MCF 10A (cell line): Measurements from ENCODE around the gene HOXC4. TPM values are rescaled to one million over a fixed set of nuclear protein-coding genes. Genes with fewer than 3 reads are reported as not detected.

Experiments used
- BruUV-seq: library from RNA; stranded (reverse); fragments of 400-500 nt; replicated peaks from 2 replicates; lab custom pipeline; 2021; lab: Mats Ljungman, UMichigan
- CTCF ChIA-PET: fragments of 300-600 bp; sonication (Branson Sonifier 250); formaldehyde crosslinking; extraction: SDS; loops from one replicate; lab custom pipeline; 2021; ENCODE audit warnings: antibody characterized with exemption, inconsistent platforms; lab: Yijun Ruan, JAX
- POLR2A ChIA-PET: fragments of 300-600, 350-650 bp; sonication (Branson Sonifier 250); formaldehyde crosslinking; extraction: SDS; loops from one replicate; lab custom pipeline; 2020; ENCODE audit warnings: antibody characterized with exemption, inconsistent platforms; lab: Yijun Ruan, JAX
- DNase-seq: peaks from one replicate; pipeline ENCODE4 v3.0.0-alpha.2; 2018; ENCODE audit not compliant: unreplicated experiment
- H3K27ac Mint-ChIP-seq: one replicate; pipeline ENCODE4 v1.8.0; 2022; ENCODE audit warnings: mild to moderate bottlenecking, low read depth, mixed read lengths; ENCODE audit not compliant: unreplicated experiment
- H3K27me3 Mint-ChIP-seq: one replicate; pipeline ENCODE4 v1.8.0; 2022; ENCODE audit warnings: mixed read lengths; ENCODE audit not compliant: insufficient read depth, unreplicated experiment
- H3K36me3 Mint-ChIP-seq: one replicate; pipeline ENCODE4 v1.8.0; 2022; ENCODE audit warnings: mild to moderate bottlenecking, moderate library complexity, mixed read lengths; ENCODE audit not compliant: insufficient read depth, unreplicated experiment
- H3K4me1 Mint-ChIP-seq: one replicate; pipeline ENCODE4 v1.8.0; 2022; ENCODE audit warnings: mixed read lengths; ENCODE audit not compliant: insufficient read depth, unreplicated experiment
- H3K4me3 Mint-ChIP-seq: one replicate; pipeline ENCODE4 v1.8.0; 2022; ENCODE audit warnings: mild to moderate bottlenecking, moderate library complexity, mixed read lengths; ENCODE audit not compliant: unreplicated experiment
- H3K9me3 Mint-ChIP-seq: one replicate; pipeline ENCODE4 v1.8.0; 2022; ENCODE audit warnings: mixed read lengths; ENCODE audit not compliant: unreplicated experiment
- intact Hi-C: fragments of 100-400 bp; cut with micrococcal nuclease; formaldehyde crosslinking; loops from 2 replicates; pipeline ENCODE4 v1.14.1; 2022
- total RNA-seq: library from RNA; stranded (reverse); gene quantifications from 2 replicates; pipeline ENCODE4 v1.2.3, GENCODE V29; 2022
- TF ChIP-seq, protein P1 (sequence below): fragments of 200-600 bp; IDR thresholded peaks from one replicate; pipeline ENCODE4 v1.8.0; 2022; ENCODE audit warnings: antibody characterized with exemption, mild to moderate bottlenecking; ENCODE audit not compliant: unreplicated experiment

The HOXC4 gene
- total RNA-seq, 1 experiment from 2014 or later, result 1.7 TPM

GRCh38 chr12:54022960-54023884 lies 30.4 kb upstream of the HOXC4 start:
- POLR2A ChIA-PET, result interaction anchor here (1.0 to 1.6 kb wide), 3 partner anchors 10 to 296 kb away, joined by 3 to 8 read pairs (median 4); partner anchors contain the start of genes CALCOCO1 and HOXC5
- CTCF ChIA-PET, result interaction anchor here (0.6 to 5.6 kb wide), 17 partner anchors 9 to 356 kb away, joined by 3 to 40 read pairs (median 4); partner anchors contain the start of genes HOXC5 and HOXC8
- intact Hi-C loops, result no loop called here
- Mint-ChIP-seq H3K9me3 (no peaks in the 10 kb centered on the region), H3K27me3 (no peaks in the 10 kb centered on the region), H3K4me1 (peaks cover 18% of the 10 kb centered on the region), H3K36me3 (no peaks in the 10 kb centered on the region), H3K4me3 (no peak overlapping the region), H3K27ac (no peak overlapping the region)
- TF ChIP-seq, protein P1, sequence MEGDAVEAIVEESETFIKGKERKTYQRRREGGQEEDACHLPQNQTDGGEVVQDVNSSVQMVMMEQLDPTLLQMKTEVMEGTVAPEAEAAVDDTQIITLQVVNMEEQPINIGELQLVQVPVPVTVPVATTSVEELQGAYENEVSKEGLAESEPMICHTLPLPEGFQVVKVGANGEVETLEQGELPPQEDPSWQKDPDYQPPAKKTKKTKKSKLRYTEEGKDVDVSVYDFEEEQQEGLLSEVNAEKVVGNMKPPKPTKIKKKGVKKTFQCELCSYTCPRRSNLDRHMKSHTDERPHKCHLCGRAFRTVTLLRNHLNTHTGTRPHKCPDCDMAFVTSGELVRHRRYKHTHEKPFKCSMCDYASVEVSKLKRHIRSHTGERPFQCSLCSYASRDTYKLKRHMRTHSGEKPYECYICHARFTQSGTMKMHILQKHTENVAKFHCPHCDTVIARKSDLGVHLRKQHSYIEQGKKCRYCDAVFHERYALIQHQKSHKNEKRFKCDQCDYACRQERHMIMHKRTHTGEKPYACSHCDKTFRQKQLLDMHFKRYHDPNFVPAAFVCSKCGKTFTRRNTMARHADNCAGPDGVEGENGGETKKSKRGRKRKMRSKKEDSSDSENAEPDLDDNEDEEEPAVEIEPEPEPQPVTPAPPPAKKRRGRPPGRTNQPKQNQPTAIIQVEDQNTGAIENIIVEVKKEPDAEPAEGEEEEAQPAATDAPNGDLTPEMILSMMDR, result no peak
- BruUV-seq, result no TSS peak
- no peak for DNase-seq

DNA sequence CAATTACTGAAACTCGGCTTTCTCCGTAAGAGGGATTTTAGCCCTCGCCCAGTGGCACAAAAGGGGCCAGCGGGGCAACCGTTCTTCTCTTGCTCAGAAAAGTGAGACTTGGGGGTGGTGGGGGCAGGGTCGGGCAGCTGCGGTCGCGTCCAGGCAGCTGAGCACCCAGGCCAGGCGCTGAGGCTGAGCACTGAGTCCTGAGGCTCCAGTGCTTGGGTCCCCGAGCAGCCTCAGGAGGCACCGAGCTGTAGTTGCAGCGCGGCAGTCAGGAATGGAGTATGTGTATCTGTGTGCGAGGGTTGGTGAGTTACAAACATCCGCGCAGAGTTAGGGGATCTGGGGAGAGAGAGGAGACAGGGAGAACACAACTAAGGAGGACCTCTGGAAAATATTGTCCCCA lies 29.5 kb upstream of the HOXC4 start:
- H3K4me3 Mint-ChIP-seq, result no peak overlapping the region
- peaks cover 18% of the 10 kb centered on the region for H3K4me1 Mint-ChIP-seq
- H3K36me3 Mint-ChIP-seq, result peaks cover 2% of the 10 kb centered on the region
- H3K27me3 Mint-ChIP-seq, result no peaks in the 10 kb centered on the region
- H3K27ac Mint-ChIP-seq, result no peak overlapping the region
- TF ChIP-seq, protein P1, result no peak
- CTCF ChIA-PET, result interaction anchor here (0.6 to 5.6 kb wide), 9 partner anchors 8 to 355 kb away, joined by 3 to 40 read pairs (median 5); partner anchors contain the start of gene HOXC5
- no TSS peak for BruUV-seq
- no peak for DNase-seq
- intact Hi-C loops, result no loop called here
- no peaks in the 10 kb centered on the region for H3K9me3 Mint-ChIP-seq
- POLR2A ChIA-PET, result interaction anchor here (0.9 to 1.6 kb wide), 3 partner anchors 9 to 25 kb away, joined by 4 to 8 read pairs (median 6); partner anchors contain the start of genes HOXC5 and HOXC9

GRCh38 chr12:54024581-54025305 lies 28.9 kb upstream of the HOXC4 start:
- TF ChIP-seq, protein P1, result no peak
- Mint-ChIP-seq H3K4me1 (peaks cover 14% of the 10 kb centered on the region), H3K9me3 (no peaks in the 10 kb centered on the region), H3K36me3 (peaks cover 8% of the 10 kb centered on the region), H3K27me3 (no peaks in the 10 kb centered on the region), H3K4me3 (no peak overlapping the region), H3K27ac (no peak overlapping the region)
- no TSS peak for BruUV-seq
- POLR2A ChIA-PET, result interaction anchor here (0.6 to 1.6 kb wide), 3 partner anchors 8 to 209 kb away, joined by 3 to 8 read pairs (median 6); partner anchors contain the start of genes HOXC5 and HOXC9
- no peak for DNase-seq
- CTCF ChIA-PET, result interaction anchor here (0.7 to 9.4 kb wide), 6 partner anchors 8 to 278 kb away, joined by 3 to 233 read pairs (median 22); partner anchors contain the start of genes HOXC5 and SMUG1
- intact Hi-C loops, result no loop called here
